A549 (cell line): ENCODE measurements around the gene BRD1. TPM values are rescaled to one million over a fixed set of nuclear protein-coding genes. Genes with fewer than 3 reads are reported as not detected.

Source experiments
- ATAC-seq, 2 experiments: fragments of 200-7000 bp in 1 of 2; fragments of >200 bp in 1 of 2; cut with Nextera tagmentation in 1 of 2; cut with Tn5 transposase in 1 of 2; 3 replicates each; pipeline versions ENCODE4 v1.8.0 to v1.9.1; 2018 to 2020; ENCODE audit warnings: mild to moderate bottlenecking in 1 of 2, moderate library complexity in 1 of 2
- CTCF ChIA-PET: fragments of 300-600 bp; sonication (Branson Sonifier 250); formaldehyde crosslinking; extraction: SDS; loops from one replicate; lab custom pipeline; 2021; ENCODE audit warnings: antibody characterized with exemption, inconsistent platforms; lab: Yijun Ruan, JAX
- POLR2A ChIA-PET: fragments of 350-600 bp; formaldehyde crosslinking; extraction: SDS; loops from one replicate; lab custom pipeline; 2021; ENCODE audit warnings: antibody characterized with exemption, inconsistent platforms; lab: Yijun Ruan, JAX
- DNase-seq, 2 experiments: peaks; one replicate each; pipeline versions ENCODE4 v3.0.0 to v3.0.0-alpha.2; 2011 to 2016; ENCODE audit warnings: low read depth in 1 of 2, low spot score in 1 of 2
- FAIRE-seq: peaks from 2 replicates; lab custom pipeline; 2011; peaks lifted over from hg19 to GRCh38; lab: Jason Lieb, UNC
- H3K27ac ChIP-seq, 2 experiments: fragments of >200 bp; sonication (Bioruptor Twin); formaldehyde crosslinking; 3 replicates each; pipeline ENCODE4 v1.5.1; 2016 to 2017
- H3K4me1 ChIP-seq: fragments of >200 bp; sonication (Bioruptor Twin); formaldehyde crosslinking; 3 replicates; pipeline ENCODE4 v1.6.1; 2016
- H3K4me2 ChIP-seq: fragments of >200 bp; sonication (Bioruptor Twin); formaldehyde crosslinking; 3 replicates; pipeline ENCODE4 v1.6.1; 2016
- H3K4me3 ChIP-seq: fragments of >200 bp; sonication (Bioruptor Twin); formaldehyde crosslinking; 3 replicates; pipeline ENCODE4 v1.5.1; 2016
- H3K9me3 ChIP-seq: fragments of >200 bp; sonication (Bioruptor Twin); formaldehyde crosslinking; 3 replicates; pipeline ENCODE4 v1.6.1; 2016
- BHLHE40 ChIP-seq: IDR thresholded peaks from 2 replicates; pipeline ENCODE4 v1.6.1; 2012; ENCODE audit warnings: low read depth, low read length, inconsistent platforms
- EHMT2 ChIP-seq: fragments of 200-600 bp; sonication (generic); IDR thresholded peaks from 2 replicates; pipeline ENCODE4 v1.6.1; 2016; ENCODE audit warnings: antibody characterized with exemption, low read depth, mild to moderate bottlenecking, moderate library complexity
- EP300 ChIP-seq, 2 experiments: fragments of >200 bp; sonication (Bioruptor Twin); formaldehyde crosslinking; IDR thresholded peaks; 2 replicates in 1 of 2; 3 replicates in 1 of 2; pipeline ENCODE4 v1.6.1; 2016 to 2017
- FOSL2 ChIP-seq, 2 experiments: fragments of 450-650 bp in 1 of 2; fragments of >200 bp in 1 of 2; sonication (Bioruptor Twin) in 1 of 2; formaldehyde crosslinking; IDR thresholded peaks; 2 replicates each; pipeline versions ENCODE4 v1.5.0 to v1.6.1; 2016 to 2020; ENCODE audit warnings: mild to moderate bottlenecking in 1 of 2, moderate library complexity in 1 of 2
- GATA3 ChIP-seq: IDR thresholded peaks from 2 replicates; pipeline ENCODE4 v1.6.1; 2012; ENCODE audit warnings: borderline replicate concordance
- HEYL ChIP-seq: fragments of 250-450 bp; sonication (Bioruptor Pico); IDR thresholded peaks from 2 replicates; pipeline ENCODE4 v1.8.0; 2021; ENCODE audit warnings: mild to moderate bottlenecking, moderate library complexity
- JUN ChIP-seq, 2 experiments: fragments of >200 bp; sonication (Bioruptor Twin); formaldehyde crosslinking; IDR thresholded peaks; 2 replicates in 1 of 2; 3 replicates in 1 of 2; pipeline ENCODE4 v1.6.1; 2016 to 2017
- KDM1A ChIP-seq: fragments of 200-600 bp; sonication (generic); IDR thresholded peaks from 2 replicates; pipeline ENCODE4 v1.6.1; 2016; ENCODE audit warnings: low read depth, mild to moderate bottlenecking
- MAZ ChIP-seq: fragments of 150-350 bp; IDR thresholded peaks from 2 replicates; pipeline ENCODE4 v1.6.1; 2014; ENCODE audit warnings: antibody characterized with exemption, low read depth, low read length, borderline replicate concordance
- MYC ChIP-seq: IDR thresholded peaks from 2 replicates; pipeline ENCODE4 v1.6.1; 2012; ENCODE audit warnings: mild to moderate bottlenecking, inconsistent platforms, low read length, improper control_type of control experiment, borderline replicate concordance
- NFE2L2 ChIP-seq: fragments of 150-350 bp; conservative IDR thresholded peaks from 2 replicates; pipeline ENCODE4 v1.6.1; 2014; ENCODE audit warnings: low read length
- NPAS2 ChIP-seq: fragments of 250-450 bp; sonication (Bioruptor Pico); IDR thresholded peaks from 2 replicates; pipeline ENCODE4 v1.8.0; 2022; ENCODE audit warnings: mild to moderate bottlenecking, moderate library complexity, borderline replicate concordance
- POLR2A ChIP-seq: IDR thresholded peaks from 2 replicates; pipeline ENCODE4 v1.6.1; 2012; ENCODE audit warnings: mild to moderate bottlenecking, low read length
- RAD21 ChIP-seq, 2 experiments: fragments of >200 bp in 1 of 2; sonication (Bioruptor Twin) in 1 of 2; formaldehyde crosslinking in 1 of 2; IDR thresholded peaks in 1 of 2; conservative IDR thresholded peaks in 1 of 2; 2 replicates in 1 of 2; 3 replicates in 1 of 2; pipeline ENCODE4 v1.6.1; 2012 to 2018; ENCODE audit warnings: inconsistent platforms in 1 of 2
- RCOR1 ChIP-seq: fragments of 150-350 bp; IDR thresholded peaks from 2 replicates; pipeline ENCODE4 v1.6.1; 2014; ENCODE audit warnings: antibody characterized with exemption, low read length, low read depth
- SMC3 ChIP-seq: fragments of >200 bp; sonication (Bioruptor Twin); formaldehyde crosslinking; IDR thresholded peaks from 3 replicates; pipeline ENCODE4 v1.6.1; 2018; ENCODE audit warnings: inconsistent platforms
- TFCP2L1 ChIP-seq: fragments of 250-450 bp; sonication (Bioruptor Pico); IDR thresholded peaks from 2 replicates; pipeline ENCODE4 v1.5.0; 2021; ENCODE audit warnings: mild to moderate bottlenecking
- TP53 ChIP-seq: fragments of 250-450 bp; sonication (Bioruptor Pico); IDR thresholded peaks from 2 replicates; pipeline ENCODE4 v1.5.0; 2021; ENCODE audit warnings: mild to moderate bottlenecking, moderate library complexity
- ZFP36 ChIP-seq: fragments of 450-650 bp; IDR thresholded peaks from 2 replicates; pipeline ENCODE4 v1.6.1; 2014; ENCODE audit warnings: borderline replicate concordance; ENCODE audit not compliant: partially characterized antibody
- ZSCAN20 ChIP-seq: fragments of 250-450 bp; sonication (Bioruptor Pico); IDR thresholded peaks from 2 replicates; pipeline ENCODE4 v1.8.0; 2022; ENCODE audit warnings: mild to moderate bottlenecking, moderate library complexity
- WGBS: methylation state at CpG from one replicate; pipeline ENCODE4 v1.1.6; 2017; ENCODE audit errors: missing lambda C conversion rate; 5-methylcytosine and 5-hydroxymethylcytosine counted together
- polyA plus RNA-seq, 4 experiments: library from polyadenylated mRNA; depleted of rRNA in 3 of 4; stranded (reverse); fragments of >200 nt; fragmentation: RNase III in 1 of 4; extraction: RNeasy Plus Mini Kit Qiagen cat#74134 plus additional on column Dnase treatment in 1 of 4; gene quantifications; 2 replicates in 3 of 4; 3 replicates in 1 of 4; pipeline ENCODE4 v1.2.3, GENCODE V29; 2011 to 2017
- TF ChIP-seq, protein P1 (sequence below): IDR thresholded peaks from 2 replicates; pipeline ENCODE4 v1.6.1; 2012; ENCODE audit warnings: low read depth, borderline replicate concordance
- TF ChIP-seq, protein P2 (sequence below): IDR thresholded peaks from 2 replicates; pipeline ENCODE4 v1.6.1; 2012
- TF ChIP-seq, protein P3 (sequence below): fragments of 250-450 bp; sonication (Bioruptor Pico); IDR thresholded peaks from 2 replicates; pipeline ENCODE4 v1.5.0; 2021; ENCODE audit warnings: mild to moderate bottlenecking, moderate library complexity, borderline replicate concordance
- TF ChIP-seq, protein P4 (sequence below): fragments of 150-350 bp; IDR thresholded peaks from 2 replicates; pipeline ENCODE4 v1.6.1; 2014; ENCODE audit warnings: low read depth, mild to moderate bottlenecking, low read length
- TF ChIP-seq, protein P5 (sequence below): fragments of >200 bp; sonication (Bioruptor Twin); formaldehyde crosslinking; IDR thresholded peaks from 2 replicates; pipeline ENCODE4 v1.6.1; 2016
- TF ChIP-seq, protein P6 (sequence below): fragments of >200 bp; sonication (Bioruptor Twin); formaldehyde crosslinking; IDR thresholded peaks from 3 replicates; pipeline ENCODE4 v1.5.1; 2016

The BRD1 gene
- polyA plus RNA-seq, 2 of the 4 experiments (the other 2 are of a cell fraction): 3.7 to 11.5 TPM

DNA sequence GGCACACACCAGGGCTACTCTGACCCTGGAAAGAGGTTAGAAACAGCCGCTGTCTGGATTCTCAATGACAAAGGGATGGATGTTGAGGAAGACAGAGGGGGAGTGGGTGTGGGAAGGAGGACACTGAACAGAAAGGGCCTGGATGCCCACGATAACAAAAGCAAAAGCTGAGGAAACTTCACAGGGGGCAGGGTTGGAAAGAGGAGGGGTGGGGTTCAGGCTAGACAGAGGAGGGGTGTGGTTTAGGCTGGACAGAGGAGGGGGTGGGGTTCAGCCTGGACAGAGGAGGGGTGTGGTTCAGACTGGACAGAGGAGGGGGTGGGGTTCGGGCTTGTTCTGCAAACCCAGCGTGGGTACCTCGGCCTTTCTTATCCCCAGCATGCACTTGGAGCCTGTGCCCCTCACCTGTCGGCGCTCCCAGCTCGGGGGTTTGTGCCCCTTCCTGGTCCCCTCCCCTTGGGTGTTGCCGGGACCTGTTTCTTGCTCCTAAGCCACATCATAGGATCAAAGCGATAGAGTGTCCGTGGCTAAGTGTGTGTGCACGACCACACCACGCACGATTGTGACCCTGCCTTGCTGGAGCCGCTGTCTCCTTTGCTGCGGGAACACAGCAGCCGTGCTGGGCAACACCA lies 75.6 kb downstream of the BRD1 start:
- no peak for FAIRE-seq
- TF ChIP-seq EP300 (IDR thresholded peaks at IDR 0.05) (no peak), TP53 (no peak), TFCP2L1 (CRISPR knock-in tag) (no peak), MAZ (no peak), HEYL (no peak), BHLHE40 (no peak), MYC (no peak), POLR2A (no peak), EHMT2 (no peak)
- TF ChIP-seq, protein P1, sequence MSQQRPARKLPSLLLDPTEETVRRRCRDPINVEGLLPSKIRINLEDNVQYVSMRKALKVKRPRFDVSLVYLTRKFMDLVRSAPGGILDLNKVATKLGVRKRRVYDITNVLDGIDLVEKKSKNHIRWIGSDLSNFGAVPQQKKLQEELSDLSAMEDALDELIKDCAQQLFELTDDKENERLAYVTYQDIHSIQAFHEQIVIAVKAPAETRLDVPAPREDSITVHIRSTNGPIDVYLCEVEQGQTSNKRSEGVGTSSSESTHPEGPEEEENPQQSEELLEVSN: no peak
- TF ChIP-seq, protein P2, sequence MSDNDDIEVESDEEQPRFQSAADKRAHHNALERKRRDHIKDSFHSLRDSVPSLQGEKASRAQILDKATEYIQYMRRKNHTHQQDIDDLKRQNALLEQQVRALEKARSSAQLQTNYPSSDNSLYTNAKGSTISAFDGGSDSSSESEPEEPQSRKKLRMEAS: no peak
- Histone ChIP-seq H3K4me2 (no peak overlapping the region), H3K4me1 (no peaks in the 10 kb centered on the region), H3K27ac (no peak overlapping the region), H3K9me3 (peaks cover 7% of the 10 kb centered on the region; the same call in 2 of the 3 replicates), H3K4me3 (no peak overlapping the region)
- POLR2A ChIA-PET: no interaction called here
- ATAC-seq: no peak
- 50% methylated on average over 12 of the region's 17 CpGs for WGBS
- CTCF ChIA-PET: no interaction called here
- DNase-seq: no peak

DNA sequence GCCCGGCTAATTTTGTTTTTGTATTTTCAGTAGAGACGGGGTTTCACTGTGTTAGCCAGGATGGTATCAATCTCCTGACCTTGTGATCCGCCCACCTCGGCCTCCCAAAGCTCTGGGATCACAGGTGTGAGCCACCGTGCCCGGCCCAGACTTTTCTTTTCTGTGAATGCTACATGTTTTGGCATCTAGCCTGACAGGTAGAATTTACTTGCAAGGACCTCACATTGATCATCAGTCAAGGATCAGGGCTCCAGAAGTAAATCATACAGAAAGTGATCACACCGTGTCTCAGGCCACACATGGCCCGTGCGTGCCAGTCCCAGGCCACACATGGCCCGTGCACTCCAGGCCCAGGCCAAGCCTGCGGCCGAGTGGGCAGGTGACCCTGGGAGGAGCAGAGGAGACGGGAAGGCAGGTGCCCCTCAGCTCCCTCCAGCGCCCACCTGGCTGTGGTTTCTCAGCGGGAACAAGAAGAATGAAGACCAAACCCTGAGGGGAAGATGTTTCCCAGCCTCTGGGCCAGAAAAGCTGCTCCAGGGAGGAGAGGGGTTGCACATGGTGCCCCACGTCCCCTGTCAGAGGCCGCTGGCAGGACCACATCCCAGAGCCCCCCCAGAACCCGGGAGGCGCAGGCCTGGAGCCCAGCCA lies 76.2 kb downstream of the BRD1 start:
- ChIA-PET POLR2A (no interaction called here), CTCF (no interaction called here)
- ATAC-seq: no peak
- no peak for FAIRE-seq
- Histone ChIP-seq H3K4me2 (no peak overlapping the region), H3K27ac (no peak overlapping the region), H3K4me3 (no peak overlapping the region), H3K9me3 (peaks cover 11% of the 10 kb centered on the region; the same call in 2 of the 3 replicates), H3K4me1 (no peaks in the 10 kb centered on the region)
- no peak for DNase-seq
- WGBS: 57% methylated on average over 18 of the region's 19 CpGs
- TF ChIP-seq RAD21 (conservative IDR thresholded peaks at IDR 0.05 in 1 of 2, IDR thresholded peaks at IDR 0.05 in 1 of 2) (no peak), TFCP2L1 (CRISPR knock-in tag) (no peak), ZSCAN20 (CRISPR knock-in tag) (no peak), GATA3 (no peak), NFE2L2 (no peak), KDM1A (no peak), NPAS2 (CRISPR knock-in tag) (no peak), FOSL2 (IDR thresholded peaks at IDR 0.05) (no peak), FOSL2 (CRISPR knock-in tag; IDR thresholded peaks at IDR 0.05) (no peak), ZFP36 (no peak), JUN (IDR thresholded peaks at IDR 0.05) (no peak), SMC3 (no peak), RCOR1 (no peak)
- TF ChIP-seq, protein P3, sequence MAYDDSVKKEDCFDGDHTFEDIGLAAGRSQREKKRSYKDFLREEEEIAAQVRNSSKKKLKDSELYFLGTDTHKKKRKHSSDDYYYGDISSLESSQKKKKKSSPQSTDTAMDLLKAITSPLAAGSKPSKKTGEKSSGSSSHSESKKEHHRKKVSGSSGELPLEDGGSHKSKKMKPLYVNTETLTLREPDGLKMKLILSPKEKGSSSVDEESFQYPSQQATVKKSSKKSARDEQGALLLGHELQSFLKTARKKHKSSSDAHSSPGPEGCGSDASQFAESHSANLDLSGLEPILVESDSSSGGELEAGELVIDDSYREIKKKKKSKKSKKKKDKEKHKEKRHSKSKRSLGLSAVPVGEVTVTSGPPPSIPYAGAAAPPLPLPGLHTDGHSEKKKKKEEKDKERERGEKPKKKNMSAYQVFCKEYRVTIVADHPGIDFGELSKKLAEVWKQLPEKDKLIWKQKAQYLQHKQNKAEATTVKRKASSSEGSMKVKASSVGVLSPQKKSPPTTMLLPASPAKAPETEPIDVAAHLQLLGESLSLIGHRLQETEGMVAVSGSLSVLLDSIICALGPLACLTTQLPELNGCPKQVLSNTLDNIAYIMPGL (CRISPR knock-in tag): no peak
- TF ChIP-seq, protein P4, sequence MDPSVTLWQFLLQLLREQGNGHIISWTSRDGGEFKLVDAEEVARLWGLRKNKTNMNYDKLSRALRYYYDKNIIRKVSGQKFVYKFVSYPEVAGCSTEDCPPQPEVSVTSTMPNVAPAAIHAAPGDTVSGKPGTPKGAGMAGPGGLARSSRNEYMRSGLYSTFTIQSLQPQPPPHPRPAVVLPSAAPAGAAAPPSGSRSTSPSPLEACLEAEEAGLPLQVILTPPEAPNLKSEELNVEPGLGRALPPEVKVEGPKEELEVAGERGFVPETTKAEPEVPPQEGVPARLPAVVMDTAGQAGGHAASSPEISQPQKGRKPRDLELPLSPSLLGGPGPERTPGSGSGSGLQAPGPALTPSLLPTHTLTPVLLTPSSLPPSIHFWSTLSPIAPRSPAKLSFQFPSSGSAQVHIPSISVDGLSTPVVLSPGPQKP: no peak
- TF ChIP-seq, protein P5, sequence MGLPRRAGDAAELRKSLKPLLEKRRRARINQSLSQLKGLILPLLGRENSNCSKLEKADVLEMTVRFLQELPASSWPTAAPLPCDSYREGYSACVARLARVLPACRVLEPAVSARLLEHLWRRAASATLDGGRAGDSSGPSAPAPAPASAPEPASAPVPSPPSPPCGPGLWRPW: no peak
- TF ChIP-seq, protein P6, sequence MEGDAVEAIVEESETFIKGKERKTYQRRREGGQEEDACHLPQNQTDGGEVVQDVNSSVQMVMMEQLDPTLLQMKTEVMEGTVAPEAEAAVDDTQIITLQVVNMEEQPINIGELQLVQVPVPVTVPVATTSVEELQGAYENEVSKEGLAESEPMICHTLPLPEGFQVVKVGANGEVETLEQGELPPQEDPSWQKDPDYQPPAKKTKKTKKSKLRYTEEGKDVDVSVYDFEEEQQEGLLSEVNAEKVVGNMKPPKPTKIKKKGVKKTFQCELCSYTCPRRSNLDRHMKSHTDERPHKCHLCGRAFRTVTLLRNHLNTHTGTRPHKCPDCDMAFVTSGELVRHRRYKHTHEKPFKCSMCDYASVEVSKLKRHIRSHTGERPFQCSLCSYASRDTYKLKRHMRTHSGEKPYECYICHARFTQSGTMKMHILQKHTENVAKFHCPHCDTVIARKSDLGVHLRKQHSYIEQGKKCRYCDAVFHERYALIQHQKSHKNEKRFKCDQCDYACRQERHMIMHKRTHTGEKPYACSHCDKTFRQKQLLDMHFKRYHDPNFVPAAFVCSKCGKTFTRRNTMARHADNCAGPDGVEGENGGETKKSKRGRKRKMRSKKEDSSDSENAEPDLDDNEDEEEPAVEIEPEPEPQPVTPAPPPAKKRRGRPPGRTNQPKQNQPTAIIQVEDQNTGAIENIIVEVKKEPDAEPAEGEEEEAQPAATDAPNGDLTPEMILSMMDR: no peak
